ENCODE data around the gene PLA2G15.

GRCh38 chr16:68296291-68296690, 51.1 kb downstream of the PLA2G15 start:
- TF ChIP-seq CTCF (IDR thresholded peaks at IDR 0.05; ENCODE audit: insufficient read depth, low read length) (no peak), POLR2AphosphoS5 (IDR thresholded peaks at IDR 0.05; ENCODE audit: low read depth) (no peak)
